GM19455 (cell line): ENCODE data around the gene ZPBP.
"Not testable (repeated sequence)": the region's sequence is repeated elsewhere in the genome, so short reads cannot be mapped to it uniquely, and the experiment has no call there.

Source experiments
- ATAC-seq: cut with Tn5 transposase; IDR thresholded peaks from one replicate; pipeline ENCODE4 v1.9.1; 2021; ENCODE audit not compliant: unreplicated experiment

The ZPBP gene

DNA sequence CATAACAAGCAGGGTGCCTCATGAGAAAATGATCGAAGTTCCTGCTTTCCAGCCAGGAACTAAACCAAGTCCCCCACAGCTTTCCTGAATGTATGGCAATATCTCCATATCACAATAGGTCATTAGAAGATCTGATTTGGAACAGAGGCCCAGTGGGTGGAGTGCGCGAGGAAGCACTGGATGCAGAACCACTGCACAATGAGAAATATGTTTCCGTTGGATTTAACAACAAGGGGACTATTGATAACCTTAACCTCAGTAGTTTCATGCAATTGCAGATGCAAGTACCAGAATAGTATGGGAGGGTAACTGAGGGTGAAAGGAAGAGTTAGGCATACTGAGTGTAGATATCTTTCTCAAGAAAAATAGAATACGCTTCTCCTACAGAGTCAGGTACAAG, 45.3 kb downstream of the ZPBP start:
- no peak for ATAC-seq

DNA sequence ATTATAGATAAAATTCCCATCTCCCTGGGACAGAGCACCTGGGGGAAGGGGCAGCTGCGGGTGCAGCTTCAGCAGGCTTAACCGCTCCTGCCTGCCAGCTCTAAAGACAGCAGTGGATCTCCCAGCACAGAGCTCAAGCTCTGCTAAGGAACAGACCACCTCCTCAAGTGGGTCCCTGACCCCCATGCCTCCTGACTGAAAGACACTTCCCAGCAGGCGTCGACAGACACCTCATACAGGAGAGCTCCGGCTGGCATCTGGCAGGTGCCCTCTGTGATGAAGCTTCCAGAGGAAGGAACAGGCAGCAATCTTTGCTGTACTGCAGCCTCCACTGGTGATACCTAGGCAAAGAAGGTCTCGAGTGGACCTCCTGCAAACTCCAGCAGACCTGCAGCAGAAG, 51.9 kb downstream of the ZPBP start:
- ATAC-seq = not testable (repeated sequence)

DNA sequence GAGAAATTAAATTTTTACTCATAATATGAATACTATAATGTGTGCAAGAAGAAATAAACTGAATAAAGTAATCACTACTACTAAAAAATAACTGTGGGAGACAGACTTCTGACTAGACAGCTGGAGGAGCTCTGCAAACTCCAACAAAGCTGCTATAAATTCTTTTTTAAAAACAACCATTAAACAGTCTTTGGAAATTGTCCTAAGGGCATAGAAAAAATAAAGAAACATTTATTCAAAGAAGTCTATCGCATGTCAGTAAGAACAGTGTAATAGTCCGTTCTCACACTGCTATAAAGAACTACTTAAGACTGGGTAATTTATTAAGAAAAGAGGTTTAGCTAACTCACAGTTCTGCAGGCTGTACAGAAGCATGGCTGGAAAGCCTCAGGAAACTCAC, 56.0 kb downstream of the ZPBP start:
- ATAC-seq = no peak

DNA sequence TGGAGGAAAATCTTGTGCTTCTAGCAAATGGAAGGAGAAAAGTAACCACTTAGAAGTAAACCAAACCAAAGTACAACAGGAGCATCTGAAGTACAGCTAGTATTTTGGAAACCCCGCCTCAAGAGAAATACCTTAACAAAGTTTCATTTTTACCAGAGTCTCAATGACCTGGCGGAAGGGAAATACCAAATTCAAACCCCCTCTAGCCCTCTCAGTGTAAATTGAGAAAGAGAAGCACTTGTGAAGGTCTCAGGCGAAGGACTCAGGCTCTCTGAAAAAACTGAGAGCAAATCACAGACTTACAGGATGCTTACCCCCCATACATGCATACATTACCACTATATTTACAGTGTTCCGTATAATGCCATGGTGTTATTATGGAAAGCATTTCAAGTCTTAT, 70.1 kb downstream of the ZPBP start:
- ATAC-seq = no peak

DNA sequence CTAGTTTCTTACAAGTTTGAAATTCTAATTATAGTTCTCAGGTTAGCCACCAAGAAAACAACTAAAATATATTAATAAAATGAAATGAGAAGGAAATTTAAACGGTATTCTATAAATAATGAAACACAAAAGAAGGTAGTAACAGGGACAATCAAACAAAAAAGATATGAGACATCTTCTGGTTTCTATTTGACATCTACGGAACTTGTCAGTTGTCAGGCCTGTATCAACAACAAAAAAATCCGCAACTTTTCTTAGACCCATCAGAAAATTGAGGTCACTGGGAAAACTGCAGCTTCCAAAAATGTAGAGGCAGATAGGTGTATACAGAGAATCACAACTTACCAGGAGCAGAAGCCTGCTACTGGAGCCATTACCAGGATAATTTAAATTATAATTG, 70.6 kb downstream of the ZPBP start:
- no peak for ATAC-seq

DNA sequence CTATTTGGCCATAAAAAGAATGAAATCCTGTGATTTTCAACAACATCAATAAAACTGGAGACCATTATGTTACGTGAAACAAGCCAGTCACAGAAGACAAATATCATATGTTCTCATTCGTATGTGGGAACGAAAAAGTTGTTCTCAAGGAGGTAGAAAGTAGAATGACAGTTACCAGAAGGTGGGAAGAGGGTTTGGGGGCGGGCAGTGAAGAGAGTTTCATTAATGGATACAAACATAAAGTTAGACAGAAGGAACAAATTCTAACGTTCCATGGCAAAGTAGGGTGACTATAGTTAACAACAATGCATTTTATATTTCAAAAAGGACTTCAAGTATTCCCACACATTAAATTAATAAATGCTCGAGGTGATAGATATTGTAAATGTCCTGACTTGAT, 97.4 kb downstream of the ZPBP start:
- ATAC-seq = no peak

DNA sequence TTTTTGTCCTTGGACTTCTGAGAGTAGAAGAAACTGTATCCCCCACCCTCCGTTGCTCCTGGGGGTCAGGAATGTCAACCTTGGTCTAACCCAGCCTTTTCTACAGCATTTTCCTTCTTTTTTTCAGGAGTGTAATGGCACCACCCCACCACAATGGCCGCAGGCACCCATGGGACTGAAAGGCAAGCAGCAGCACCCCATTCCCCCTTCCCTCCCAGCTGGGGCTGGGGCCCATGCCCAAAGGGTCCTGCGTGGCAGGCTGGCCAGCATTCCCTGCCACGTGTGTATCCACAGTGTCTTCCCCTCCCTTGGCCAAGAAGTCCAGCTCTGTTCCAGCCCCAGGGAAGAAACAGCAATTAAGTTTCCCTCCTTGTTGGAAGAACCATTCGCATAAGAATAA, 106.9 kb downstream of the ZPBP start:
- ATAC-seq = no peak

DNA sequence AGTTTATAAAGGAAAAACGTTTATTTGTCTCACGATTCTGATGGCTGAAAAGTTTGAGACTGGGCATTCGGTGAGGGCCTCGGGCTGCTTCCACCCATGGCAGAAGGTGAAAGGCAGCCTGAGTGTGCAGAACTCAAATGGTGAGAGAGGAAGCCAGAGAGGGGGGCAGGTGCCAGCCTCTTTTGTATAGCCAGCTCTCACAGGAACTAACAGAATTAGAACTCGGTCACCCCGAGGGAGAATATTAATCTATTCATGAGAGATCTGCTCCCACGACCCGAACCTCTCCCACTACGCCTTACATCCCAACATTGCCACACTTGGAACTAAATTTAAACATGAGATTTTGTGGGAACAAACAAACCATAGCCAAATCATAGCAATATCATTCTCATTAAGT, 112.6 kb downstream of the ZPBP start:
- no peak for ATAC-seq

DNA sequence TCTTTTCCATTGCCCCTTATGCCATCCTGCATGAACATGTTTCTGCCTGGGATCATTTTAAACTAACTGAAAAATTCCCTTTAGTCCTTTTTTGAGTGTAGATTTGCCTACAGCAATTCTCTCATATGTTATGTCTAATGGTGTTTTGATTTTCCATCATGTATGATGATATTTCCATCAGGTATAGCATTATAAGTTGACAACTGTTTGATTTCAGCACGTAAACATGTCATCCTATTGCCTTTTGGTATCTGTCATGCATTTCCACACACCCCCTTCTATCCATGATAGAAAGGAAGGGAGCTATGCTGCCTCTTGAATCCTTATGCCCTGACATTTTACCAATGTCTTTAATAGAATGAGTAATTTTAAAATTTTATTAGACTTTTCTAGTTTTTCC, 116.8 kb downstream of the ZPBP start:
- ATAC-seq = no peak

DNA sequence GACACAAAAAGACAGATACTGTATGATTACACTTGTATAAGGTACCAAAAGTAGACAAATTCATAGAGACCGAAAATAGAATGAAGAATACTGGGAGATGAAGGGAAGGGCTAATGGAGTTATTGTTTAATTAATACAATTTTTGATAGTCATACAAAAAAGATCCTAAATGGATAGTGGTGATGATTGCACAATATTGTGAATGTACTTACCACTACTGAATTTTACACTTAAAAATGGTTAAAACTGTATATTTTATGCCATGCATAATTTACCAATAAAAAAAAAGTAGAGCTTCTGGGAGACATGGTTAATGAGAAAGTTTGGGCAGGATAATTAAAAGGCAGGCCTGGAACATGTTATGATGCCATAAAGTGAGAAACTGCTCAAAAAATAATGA, 119.0 kb downstream of the ZPBP start:
- ATAC-seq = no peak

DNA sequence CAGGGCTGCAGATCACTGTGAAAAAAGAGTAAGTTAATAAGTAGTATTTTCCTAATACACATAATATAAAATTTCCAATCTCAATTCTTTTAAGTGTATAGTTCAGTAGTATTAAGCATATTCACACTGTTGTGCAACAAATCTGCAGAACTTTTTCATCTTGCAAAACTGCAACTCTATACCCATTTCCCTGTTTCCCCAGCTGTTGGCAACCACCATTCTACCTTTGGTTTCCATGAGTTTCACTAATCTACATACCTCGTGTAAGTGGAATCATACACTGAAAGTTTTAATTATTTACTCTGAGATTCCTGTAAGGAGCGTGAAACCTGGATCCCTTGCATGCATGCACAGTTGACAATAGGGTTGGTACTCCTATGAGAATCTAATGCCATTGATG, 155.4 kb downstream of the ZPBP start:
- ATAC-seq = no peak

DNA sequence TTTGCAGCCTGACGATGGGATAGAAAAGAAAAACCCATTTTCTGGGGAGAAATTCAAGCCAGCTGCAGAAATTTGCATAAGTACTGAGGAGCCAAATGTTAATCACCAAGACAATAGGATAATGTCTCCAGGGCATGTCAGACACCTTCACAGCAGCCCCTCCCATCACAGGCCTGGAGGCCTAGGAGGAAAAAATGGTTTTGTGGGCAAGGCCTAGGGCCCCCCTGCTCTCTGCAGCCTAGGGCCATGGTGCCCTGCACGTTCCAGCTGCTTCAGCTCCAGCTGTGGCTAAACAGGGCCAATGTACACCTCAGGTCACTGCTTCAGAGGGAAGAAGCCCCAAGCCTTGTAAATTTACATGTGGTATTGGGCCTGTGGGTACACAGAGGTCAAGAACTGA, 161.4 kb downstream of the ZPBP start:
- no peak for ATAC-seq

DNA sequence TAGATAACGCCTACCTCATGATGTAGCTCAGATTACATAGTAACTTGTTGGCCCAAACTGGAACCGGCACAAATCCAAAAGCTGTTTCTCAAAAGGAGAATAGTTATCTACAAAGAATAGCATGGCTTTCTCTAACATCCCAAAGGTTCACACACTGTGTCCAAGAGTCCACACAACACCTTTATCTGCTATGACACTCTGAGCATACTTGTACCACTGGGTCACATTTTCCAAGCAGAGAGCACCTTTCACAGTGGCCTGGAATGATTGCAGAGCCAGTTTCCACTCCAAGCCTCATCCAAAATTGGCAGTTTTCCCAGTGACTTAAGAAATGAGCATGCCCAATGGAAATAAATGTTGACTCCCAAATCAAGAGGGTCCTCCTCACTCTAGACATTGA, 164.3 kb downstream of the ZPBP start:
- ATAC-seq = no peak

DNA sequence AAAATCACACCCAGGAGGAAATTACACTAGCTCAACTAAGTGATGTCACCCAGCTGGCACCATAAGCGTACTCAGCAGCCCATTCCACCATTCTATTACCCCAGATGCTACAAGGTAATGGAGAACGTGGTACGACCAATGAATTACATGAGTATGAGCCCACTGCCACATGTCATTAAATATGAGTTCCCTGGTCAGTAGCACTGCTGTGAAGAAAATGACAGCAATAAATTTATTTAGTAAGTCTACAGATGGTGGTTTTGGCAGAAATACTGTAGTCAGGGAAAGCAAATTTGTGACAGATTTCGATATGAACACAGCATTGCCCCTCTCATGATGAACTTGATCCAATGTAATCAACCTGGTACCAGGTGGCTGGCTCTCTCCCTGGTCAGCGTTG, 165.4 kb downstream of the ZPBP start:
- no peak for ATAC-seq

DNA sequence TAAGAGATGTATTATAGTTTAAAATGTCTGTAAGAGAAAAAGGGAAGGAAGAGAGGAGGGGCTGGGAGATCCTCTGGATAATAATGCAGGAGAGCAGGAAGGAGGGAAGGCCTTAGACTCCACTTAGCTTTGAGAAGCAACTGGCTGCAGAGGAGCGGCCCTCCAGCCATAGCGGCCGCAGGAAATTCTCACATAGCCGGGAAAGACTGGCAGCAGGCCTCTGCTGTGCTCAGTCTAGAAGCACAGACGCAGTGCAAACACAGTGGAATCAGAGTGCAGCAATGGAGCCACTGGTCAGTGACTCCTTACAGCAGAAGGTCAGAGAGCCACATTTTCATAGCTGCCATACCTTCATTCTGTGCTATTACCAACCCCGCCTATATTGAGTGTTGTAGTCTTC, 166.3 kb downstream of the ZPBP start:
- no peak for ATAC-seq

DNA sequence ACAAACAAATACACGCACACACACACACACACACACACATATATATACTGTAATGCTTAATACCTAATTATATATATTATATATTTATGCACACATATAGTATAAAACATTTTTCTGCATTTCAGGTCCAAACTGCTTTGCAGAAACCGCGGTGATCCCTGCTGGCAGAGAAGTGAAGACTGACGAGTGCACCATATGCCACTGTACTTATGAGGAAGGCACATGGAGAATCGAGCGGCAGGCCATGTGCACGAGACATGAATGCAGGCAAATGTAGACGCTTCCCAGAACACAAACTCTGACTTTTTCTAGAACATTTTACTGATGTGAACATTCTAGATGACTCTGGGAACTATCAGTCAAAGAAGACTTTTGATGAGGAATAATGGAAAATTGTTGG, 181.1 kb downstream of the ZPBP start:
- ATAC-seq = no peak

DNA sequence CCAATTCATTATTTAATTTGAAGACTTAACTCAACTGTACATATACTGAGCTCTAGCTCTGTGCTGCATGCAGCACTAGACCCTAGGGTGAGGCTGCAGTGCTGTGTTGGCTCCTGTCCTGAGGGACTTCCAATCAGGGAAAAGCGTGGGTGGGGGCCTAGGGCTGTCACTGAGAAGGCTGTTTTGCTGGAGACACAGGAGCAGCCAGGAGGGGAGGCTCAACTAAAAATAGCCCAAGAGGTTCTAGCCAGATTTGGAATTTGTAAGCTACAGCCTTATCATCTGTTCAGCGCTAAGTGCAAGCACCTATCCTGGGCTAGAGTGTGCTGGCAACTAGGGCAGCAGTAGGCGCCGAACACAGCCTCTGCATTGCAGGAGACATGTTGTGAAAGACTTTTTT, 198.5 kb downstream of the ZPBP start:
- ATAC-seq = no peak

DNA sequence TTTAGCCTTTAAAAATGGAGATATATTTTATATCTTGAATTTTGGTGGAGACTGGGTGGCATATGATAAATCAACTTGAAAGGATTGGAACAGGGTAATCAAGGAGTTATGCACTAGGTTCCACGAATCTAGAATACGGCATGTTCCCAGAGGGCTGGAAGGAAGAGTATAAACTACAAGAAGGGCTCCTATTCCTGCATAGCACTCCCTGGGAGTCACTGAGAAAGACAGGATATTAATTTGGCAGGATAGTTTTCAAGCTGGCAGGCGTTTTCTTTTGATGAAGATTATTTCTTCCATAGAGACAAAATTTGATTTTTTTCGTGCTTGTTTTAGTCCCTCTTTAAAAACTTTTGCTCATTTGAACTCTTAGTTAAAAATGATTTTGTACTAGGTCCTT, 199.9 kb downstream of the ZPBP start:
- ATAC-seq = no peak

DNA sequence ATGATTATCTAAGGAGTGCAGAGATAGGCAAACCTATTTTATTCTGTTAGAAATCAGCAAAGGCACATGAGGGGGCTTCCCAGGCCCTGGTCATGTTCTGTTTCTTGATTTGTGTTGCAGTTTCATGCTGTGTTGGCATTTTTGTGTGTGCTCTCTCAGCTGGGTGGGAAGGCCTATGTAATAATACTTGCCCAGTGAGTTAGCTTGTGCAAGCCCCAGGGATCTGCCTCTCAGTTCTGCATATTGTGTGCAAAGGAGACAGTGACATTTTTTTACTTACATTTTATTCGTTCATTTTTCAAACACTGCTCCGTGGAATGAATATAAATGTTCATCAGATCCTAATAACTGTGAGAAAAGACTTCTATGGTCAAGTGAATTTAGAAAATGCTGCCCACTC, 200.6 kb downstream of the ZPBP start:
- ATAC-seq = no peak
